H9 (cell line): ENCODE data around the gene ABLIM1. TPM values are rescaled to one million over a fixed set of nuclear protein-coding genes. Genes with fewer than 3 reads are reported as not detected.

Experiments
- DNase-seq: peaks from one replicate; pipeline ENCODE4 v3.0.0-alpha.2; 2017
- H2AFZ ChIP-seq: one replicate; pipeline ENCODE4 v1.6.1; 2013; ENCODE audit warnings: mild to moderate bottlenecking, low read length, control low read depth, moderate library complexity
- H2AK5ac ChIP-seq: 2 replicates; pipeline ENCODE4 v1.6.1; 2013; ENCODE audit warnings: low read length, control low read depth, mixed read lengths; ENCODE audit not compliant: insufficient read length
- H2BK120ac ChIP-seq: one replicate; pipeline ENCODE4 v1.6.1; 2013; ENCODE audit warnings: low read depth, mild to moderate bottlenecking, low read length, control low read depth, inconsistent platforms; ENCODE audit not compliant: poor library complexity, severe bottlenecking
- H2BK12ac ChIP-seq: 2 replicates; pipeline ENCODE4 v1.6.1; 2013; ENCODE audit warnings: low read length, control low read depth, mixed read lengths, low read depth; ENCODE audit not compliant: insufficient read length
- H2BK15ac ChIP-seq: 2 replicates; pipeline ENCODE4 v1.6.1; 2013; ENCODE audit warnings: low read depth, low read length, control low read depth
- H2BK20ac ChIP-seq: one replicate; pipeline ENCODE4 v1.6.1; 2013; ENCODE audit warnings: low read depth, mild to moderate bottlenecking, low read length, control low read depth, inconsistent platforms; ENCODE audit not compliant: poor library complexity, severe bottlenecking
- H2BK5ac ChIP-seq: 2 replicates; pipeline ENCODE4 v1.6.1; 2013; ENCODE audit warnings: low read length, control low read depth, mixed read lengths; ENCODE audit not compliant: insufficient read length
- H3K14ac ChIP-seq: 2 replicates; pipeline ENCODE4 v1.6.1; 2013; ENCODE audit warnings: low read length, control low read depth; ENCODE audit not compliant: insufficient read depth
- H3K18ac ChIP-seq: 2 replicates; pipeline ENCODE4 v1.6.1; 2013; ENCODE audit warnings: low read depth, mild to moderate bottlenecking, mixed read lengths, low read length, control low read depth; ENCODE audit not compliant: insufficient read length
- H3K23ac ChIP-seq: 2 replicates; pipeline ENCODE4 v1.6.1; 2013; ENCODE audit warnings: low read length, control low read depth, mixed read lengths, low read depth; ENCODE audit not compliant: insufficient read length
- H3K23me2 ChIP-seq: 2 replicates; pipeline ENCODE4 v1.6.1; 2013; ENCODE audit warnings: low read depth, mild to moderate bottlenecking, mixed read lengths, low read length, control low read depth; ENCODE audit not compliant: insufficient read length, poor library complexity, severe bottlenecking
- H3K27ac ChIP-seq: 2 replicates; pipeline ENCODE4 v1.5.1; 2013; ENCODE audit warnings: low read length, control low read depth, mixed read lengths, low read depth; ENCODE audit not compliant: insufficient read length
- H3K27me3 ChIP-seq: 2 replicates; pipeline ENCODE4 v1.6.1; 2013; ENCODE audit warnings: low read length, control low read depth, inconsistent platforms; ENCODE audit not compliant: insufficient read depth
- H3K4ac ChIP-seq: 2 replicates; pipeline ENCODE4 v1.6.1; 2013; ENCODE audit warnings: low read depth, mild to moderate bottlenecking, control low read depth, inconsistent platforms, low read length, moderate library complexity
- H3K4me1 ChIP-seq: 2 replicates; pipeline ENCODE4 v1.6.1; 2013; ENCODE audit warnings: low read length, control low read depth, inconsistent platforms; ENCODE audit not compliant: insufficient read depth
- H3K4me2 ChIP-seq: 2 replicates; pipeline ENCODE4 v1.6.1; 2013; ENCODE audit warnings: low read length, control low read depth, mixed read lengths; ENCODE audit not compliant: insufficient read length, insufficient read depth
- H3K56ac ChIP-seq: 2 replicates; pipeline ENCODE4 v1.6.1; 2013; ENCODE audit warnings: low read depth, mild to moderate bottlenecking, mixed read lengths, low read length, control low read depth; ENCODE audit not compliant: insufficient read length
- H3K79me1 ChIP-seq: 2 replicates; pipeline ENCODE4 v1.6.1; 2013; ENCODE audit warnings: low read depth, mild to moderate bottlenecking, moderate library complexity, low read length, control low read depth, inconsistent platforms; ENCODE audit not compliant: insufficient read depth, poor library complexity, severe bottlenecking
- H3K79me2 ChIP-seq: 2 replicates; pipeline ENCODE4 v1.6.1; 2013; ENCODE audit warnings: low read length, control low read depth, inconsistent platforms; ENCODE audit not compliant: insufficient read depth
- H3K9ac ChIP-seq: 2 replicates; pipeline ENCODE4 v1.6.1; 2013; ENCODE audit warnings: low read length, control low read depth, mixed read lengths; ENCODE audit not compliant: insufficient read length; ENCODE audit errors: extremely low read depth
- H3K9me3 ChIP-seq: one replicate; pipeline ENCODE4 v1.6.1; 2013; ENCODE audit warnings: low read depth, low read length, inconsistent platforms; ENCODE audit not compliant: control insufficient read depth
- H3T11ph ChIP-seq: one replicate; pipeline ENCODE4 v1.6.1; 2013; ENCODE audit warnings: mild to moderate bottlenecking, low read length, control low read depth, inconsistent platforms
- H4K20me1 ChIP-seq: one replicate; pipeline ENCODE4 v1.6.1; 2013; ENCODE audit not compliant: control insufficient read depth, insufficient read length, insufficient read depth
- H4K5ac ChIP-seq: 2 replicates; pipeline ENCODE4 v1.6.1; 2013; ENCODE audit warnings: low read depth, mild to moderate bottlenecking, mixed read lengths, low read length, control low read depth; ENCODE audit not compliant: insufficient read length
- H4K8ac ChIP-seq: replicated peaks from 2 replicates; pipeline ENCODE4 v1.6.1; 2013; ENCODE audit warnings: low read length, control low read depth, mixed read lengths, low read depth; ENCODE audit not compliant: insufficient read length
- H4K91ac ChIP-seq: 2 replicates; pipeline ENCODE4 v1.6.1; 2013; ENCODE audit warnings: low read depth, mild to moderate bottlenecking, moderate library complexity, mixed read lengths, low read length, control low read depth; ENCODE audit not compliant: insufficient read length
- H3K27ac Mint-ChIP-seq, 3 experiments: 2 replicates in 2 of 3; 3 replicates in 1 of 3; pipeline ENCODE4 v1.8.0; 2020 to 2021; ENCODE audit warnings: mixed read lengths in 3 of 3, mild to moderate bottlenecking in 1 of 3, moderate library complexity in 1 of 3
- H3K27me3 Mint-ChIP-seq: 2 replicates; pipeline ENCODE4 v1.8.0; 2021; ENCODE audit warnings: low read depth, mild to moderate bottlenecking, moderate library complexity, mixed read lengths
- H3K36me3 Mint-ChIP-seq, 3 experiments: 2 replicates in 2 of 3; 3 replicates in 1 of 3; pipeline ENCODE4 v1.8.0; 2020 to 2021; ENCODE audit warnings: low read depth in 3 of 3, mixed read lengths in 3 of 3; ENCODE audit not compliant: insufficient read depth in 1 of 3
- H3K4me1 Mint-ChIP-seq, 2 experiments: 2 replicates each; pipeline ENCODE4 v1.8.0; 2020; ENCODE audit warnings: mixed read lengths in 2 of 2
- H3K4me3 Mint-ChIP-seq, 2 experiments: 2 replicates in 1 of 2; 3 replicates in 1 of 2; pipeline ENCODE4 v1.8.0; 2020 to 2021; ENCODE audit warnings: mild to moderate bottlenecking in 2 of 2, mixed read lengths in 2 of 2, moderate library complexity in 1 of 2
- H3K9me3 Mint-ChIP-seq, 2 experiments: 2 replicates in 1 of 2; 3 replicates in 1 of 2; pipeline ENCODE4 v1.8.0; 2020; ENCODE audit warnings: mild to moderate bottlenecking in 2 of 2, mixed read lengths in 2 of 2, moderate library complexity in 1 of 2
- WGBS: extraction: QIAGEN DNeasy Blood & Tissue Kit; methylation state at CpG from one replicate; pipeline ENCODE4 v1.1.7; 2013; ENCODE audit warnings: missing lambda C conversion rate, low lambda C conversion rate, mixed read lengths; ENCODE audit not compliant: insufficient read length; ENCODE audit errors: extremely low coverage; 5-methylcytosine and 5-hydroxymethylcytosine counted together
- total RNA-seq: library from RNA; stranded (reverse); gene quantifications from 2 replicates; pipeline ENCODE4 v1.2.1, GENCODE V29; 2021
- TF ChIP-seq, protein P1 (sequence below): fragments of 200-600 bp; sonication (generic); conservative IDR thresholded peaks from 3 replicates; pipeline ENCODE4 v1.8.0; 2021; ENCODE audit warnings: antibody characterized with exemption, mild to moderate bottlenecking

ABLIM1 gene
- total RNA-seq, 1 experiment from 2014 or later = 32.1 TPM

DNA sequence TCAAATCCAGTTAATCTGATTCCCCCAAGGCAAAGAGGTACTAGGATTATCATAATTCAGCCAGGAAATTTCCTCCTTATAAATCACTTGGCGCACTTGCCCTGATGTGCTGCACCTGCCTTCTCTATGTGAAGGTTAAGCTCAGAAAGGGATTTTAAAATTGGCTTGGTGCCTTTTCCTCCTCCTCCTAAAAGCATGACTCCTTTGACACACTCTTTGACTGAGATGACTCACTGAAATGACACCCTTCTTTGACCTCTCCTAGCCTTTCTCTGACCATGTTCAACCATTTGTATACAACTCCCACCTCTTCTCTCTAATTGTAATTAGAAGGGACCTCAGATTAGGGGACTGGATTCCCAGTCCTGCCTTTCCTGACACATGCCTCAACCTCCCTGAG, 46.5 kb downstream of the ABLIM1 start:
- Mint-ChIP-seq H3K4me3 (no peak overlapping the region), H3K27ac (peak overlapping the region in 1 of 3 experiments; percentile 48; a peak in 2 of 7 replicates), H3K9me3 (no peaks in the 10 kb centered on the region), H3K27me3 (no peaks in the 10 kb centered on the region; the same call in 1 of the 2 replicates), H3K4me1 (peaks cover 6 to 22% of the 10 kb centered on the region in 2 experiments; a peak in 2 of 4 replicates), H3K36me3 (no peaks in the 10 kb centered on the region)
- H4K8ac ChIP-seq = no peak overlapping the region
- no peak overlapping the region for H3K18ac ChIP-seq
- H3K79me1 ChIP-seq = no peaks in the 10 kb centered on the region
- H4K5ac ChIP-seq = no peak overlapping the region
- H3K4me2 ChIP-seq = no peak overlapping the region
- H2BK120ac ChIP-seq = no peak overlapping the region
- H2BK20ac ChIP-seq = no peak overlapping the region
- no peak overlapping the region for H2BK5ac ChIP-seq
- no peak overlapping the region for H2BK15ac ChIP-seq
- H3K4ac ChIP-seq = no peak overlapping the region
- DNase-seq = no peak
- no CpG with 5 or more reads among the region's 1 CpG for WGBS
- no peak overlapping the region for H3K14ac ChIP-seq
- no peak overlapping the region for H2BK12ac ChIP-seq
- H2AK5ac ChIP-seq = no peak overlapping the region
- no peaks in the 10 kb centered on the region for H3K23me2 ChIP-seq
- H3K79me2 ChIP-seq = no peaks in the 10 kb centered on the region
- no peak overlapping the region for H3K23ac ChIP-seq
- TF ChIP-seq, protein P1, sequence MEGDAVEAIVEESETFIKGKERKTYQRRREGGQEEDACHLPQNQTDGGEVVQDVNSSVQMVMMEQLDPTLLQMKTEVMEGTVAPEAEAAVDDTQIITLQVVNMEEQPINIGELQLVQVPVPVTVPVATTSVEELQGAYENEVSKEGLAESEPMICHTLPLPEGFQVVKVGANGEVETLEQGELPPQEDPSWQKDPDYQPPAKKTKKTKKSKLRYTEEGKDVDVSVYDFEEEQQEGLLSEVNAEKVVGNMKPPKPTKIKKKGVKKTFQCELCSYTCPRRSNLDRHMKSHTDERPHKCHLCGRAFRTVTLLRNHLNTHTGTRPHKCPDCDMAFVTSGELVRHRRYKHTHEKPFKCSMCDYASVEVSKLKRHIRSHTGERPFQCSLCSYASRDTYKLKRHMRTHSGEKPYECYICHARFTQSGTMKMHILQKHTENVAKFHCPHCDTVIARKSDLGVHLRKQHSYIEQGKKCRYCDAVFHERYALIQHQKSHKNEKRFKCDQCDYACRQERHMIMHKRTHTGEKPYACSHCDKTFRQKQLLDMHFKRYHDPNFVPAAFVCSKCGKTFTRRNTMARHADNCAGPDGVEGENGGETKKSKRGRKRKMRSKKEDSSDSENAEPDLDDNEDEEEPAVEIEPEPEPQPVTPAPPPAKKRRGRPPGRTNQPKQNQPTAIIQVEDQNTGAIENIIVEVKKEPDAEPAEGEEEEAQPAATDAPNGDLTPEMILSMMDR = no peak
- H2AFZ ChIP-seq = no peak overlapping the region
- no peaks in the 10 kb centered on the region for H3K27me3 ChIP-seq
- H4K91ac ChIP-seq = no peak overlapping the region
- no peak overlapping the region for H3T11ph ChIP-seq
- H3K9me3 ChIP-seq = no peaks in the 10 kb centered on the region
- H3K27ac ChIP-seq = no peak overlapping the region
- no peak overlapping the region for H3K56ac ChIP-seq
- H3K9ac ChIP-seq = no peak overlapping the region
- H4K20me1 ChIP-seq = no peaks in the 10 kb centered on the region
- H3K4me1 ChIP-seq = no peaks in the 10 kb centered on the region
